Heart left ventricle (tissue), 16 donors: Measurements from ENCODE around the gene VEGFB. TPM values are rescaled to one million over a fixed set of nuclear protein-coding genes. Genes with fewer than 3 reads are reported as not detected.

Experiments
- ATAC-seq, 4 donors: fragments of 200-7000 bp; cut with Tn5 transposase; one replicate each; pipeline ENCODE4 v1.9.1; 2020 to 2022; ENCODE audit warnings: moderate library complexity in 4 of 4, mild to moderate bottlenecking in 3 of 4, moderate number of reproducible peaks in 1 of 4
- DNase-seq, 5 donors: peaks; one replicate each; pipeline ENCODE4 v3.0.0-alpha.2; 2020
- H3K27ac ChIP-seq, 12 donors: fragments of 200-600 bp; sonication (generic) in 4 of 12; one replicate each; pipeline versions ENCODE4 v1.5.0 to v1.8.0; 2016 to 2022; ENCODE audit warnings: mild to moderate bottlenecking in 2 of 12
- H3K27me3 ChIP-seq, 9 donors: fragments of 200-600 bp; sonication (generic) in 2 of 9; one replicate each; pipeline versions ENCODE4 v1.5.1 to v1.8.0; 2016 to 2022; ENCODE audit warnings: mild to moderate bottlenecking in 3 of 9
- H3K36me3 ChIP-seq, 9 donors: fragments of 200-600 bp; sonication (generic) in 2 of 9; one replicate each; pipeline versions ENCODE4 v1.5.0 to v1.8.0; 2018 to 2022; ENCODE audit warnings: mild to moderate bottlenecking in 2 of 9
- H3K4me1 ChIP-seq, 12 donors: fragments of 200-600 bp; sonication (generic) in 4 of 12; one replicate each; pipeline versions ENCODE4 v1.5.0 to v1.8.0; 2016 to 2022; ENCODE audit warnings: mild to moderate bottlenecking in 3 of 12
- H3K4me3 ChIP-seq, 12 donors: fragments of 200-600 bp; sonication (generic) in 4 of 12; one replicate each; pipeline versions ENCODE4 v1.5.0 to v1.8.0; 2017 to 2022; ENCODE audit warnings: mild to moderate bottlenecking in 9 of 12, moderate library complexity in 4 of 12
- H3K9me3 ChIP-seq, 12 donors: fragments of 200-600 bp; sonication (generic) in 4 of 12; one replicate each; pipeline versions ENCODE4 v1.5.0 to v1.8.0; 2016 to 2022; ENCODE audit warnings: mild to moderate bottlenecking in 1 of 12
- POLR2A ChIP-seq, 2 donors: fragments of 450-650 bp; IDR thresholded peaks; one replicate each; pipeline ENCODE4 v1.6.1; 2017; ENCODE audit warnings: antibody characterized with exemption in 2 of 2, mild to moderate bottlenecking in 2 of 2, moderate library complexity in 2 of 2
- WGBS, 4 donors: extraction: QIAGEN DNeasy Blood & Tissue Kit in 2 of 4; methylation state at CpG; one replicate each; pipeline versions ENCODE4 v1.1.5 to v1.1.7; 2013 to 2018; 5-methylcytosine and 5-hydroxymethylcytosine counted together
- intact Hi-C, 10 donors: fragments of 100-400 bp; cut with DNase I; formaldehyde crosslinking; loops; one replicate each; pipeline versions ENCODE4 v1.11.1 to v1.14.2; 2022
- polyA plus RNA-seq, 2 donors: library from polyadenylated mRNA; stranded (reverse); fragments of 200-250 nt; gene quantifications; one replicate each; pipeline ENCODE4 v1.2.3, GENCODE V29; 2013
- total RNA-seq, 9 donors: library from RNA; depleted of rRNA in 2 of 9; stranded (reverse); fragments of >200 nt in 2 of 9; fragmentation: NEBNext Ultra II Directional in 3 of 9; extraction: Animal tissue kit (Norgen Biotek cat#: 25700) in 3 of 9; gene quantifications; one replicate each; pipeline versions ENCODE4 v1.1.0 to v1.2.4, GENCODE V29; 2016 to 2023
- TF ChIP-seq, protein P1 (sequence below), 12 donors: fragments of 200-600 bp; sonication (generic) in 4 of 12; IDR thresholded peaks; one replicate each; pipeline versions ENCODE4 v1.5.0 to v1.8.0; 2018 to 2022; ENCODE audit warnings: antibody characterized with exemption in 12 of 12, mild to moderate bottlenecking in 5 of 12
- donor health status: ischemic (EF 13 %, LVEDD 7.1; RV severe dilation, severe dysfunction).
- donor health status: healthy with polysubstance abuse.
- donor health status: DM: no; HTN: yes; CAD: no.
- donor health status: DM: no; HTN: no; CAD: no.
- donor health status: ischemic (EF 25% LVEDD 6.9; RV normal size, moderate dysfunction).
- donor health status: ischemic (EF 25% LVEDD 5.7; RV mildly dilated, moderate dysfunction).
- donor health status: healthy.
- donor health status: DM: yes; HTN: yes; CAD: no.
- donor health status: ischemic (EF 35%, LVEDD 5.7; RV mildly dilated, moderate dysfunction).
- donor health status: nonischemic (EF 11% LVEDD 7.7; RV severe dilation, severe dysfunction).
- donor health status: DM: yes; HTN: yes; CAD: no.
- donor health status: PGD.
- donor health status: ischemic (EF 29% LVEDD 5.4; RV normal size, mild dysfunction).
- donor health status: nonischemic (EF 23%, LVEDD 6.1; RV moderate dilation, normal function).

Gene VEGFB
- total and polyA plus RNA-seq, 11 donors: 127 to 332 (median 241) TPM

DNA sequence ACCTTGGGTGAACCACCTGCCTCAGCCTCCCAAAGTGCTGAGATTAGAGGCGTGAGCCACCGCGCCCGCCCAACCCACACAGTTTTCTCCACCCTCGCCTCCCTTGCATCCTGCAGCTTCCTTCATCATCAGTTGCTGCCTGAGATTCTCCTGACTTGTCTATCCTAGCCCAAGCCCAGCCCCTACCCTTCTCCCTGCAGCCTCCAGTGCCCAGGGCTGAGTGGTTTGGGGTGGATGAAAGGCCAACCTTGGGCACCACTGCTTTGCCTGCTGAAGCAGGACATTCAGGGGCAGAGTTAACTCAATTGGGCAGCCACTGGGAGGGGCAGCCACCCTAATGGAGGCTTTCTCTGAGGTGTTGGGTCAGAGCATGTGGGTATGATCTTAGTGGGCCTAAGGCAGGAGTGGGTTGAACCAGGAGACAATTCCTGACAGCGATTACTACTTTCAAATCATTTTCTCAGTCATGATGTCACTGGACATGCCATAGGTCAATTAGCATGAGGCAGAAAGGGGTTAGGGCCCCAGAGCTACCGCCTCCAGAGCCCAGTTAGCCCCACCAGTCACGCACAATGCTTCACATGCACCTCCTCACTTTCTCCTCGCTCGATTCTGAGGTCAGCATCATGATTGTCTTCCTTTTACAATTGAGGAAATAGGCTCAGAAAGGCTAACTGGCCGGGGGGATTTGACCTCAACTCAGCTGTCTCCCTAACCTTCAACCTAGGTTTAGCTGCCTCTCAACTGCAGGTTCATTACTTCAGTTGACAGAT lies 5.5 kb downstream of the VEGFB start:
- Histone ChIP-seq H3K4me1 (peaks cover 0 to 69% (median 34%) of the 10 kb centered on the region in 12 donors), H3K4me3 (peak overlapping the region in 11 of 12 donors; percentile 47 to 99 (median 80)), H3K36me3 (peaks cover 0 to 40% (median 30%) of the 10 kb centered on the region in 9 donors), H3K9me3 (no peaks in the 10 kb centered on the region), H3K27ac (peak overlapping the region; percentile 95 to 100 (median 99)), H3K27me3 (no peaks in the 10 kb centered on the region)
- ATAC-seq (no peak), DNase-seq (peak in 1 of 5 donors; percentile 34)
- intact Hi-C loops: loop anchor here in 1 of 10 donors (2.0 kb wide), 1 partner anchor 65 kb away; the partner anchor contains the start of gene ESRRA
- WGBS, 4 donors: 82 to 87% (median 84%) methylated on average over 11 of the region's 11 CpGs
- no peak for TF ChIP-seq POLR2A (IDR thresholded peaks at IDR 0.05)
- TF ChIP-seq, protein P1, sequence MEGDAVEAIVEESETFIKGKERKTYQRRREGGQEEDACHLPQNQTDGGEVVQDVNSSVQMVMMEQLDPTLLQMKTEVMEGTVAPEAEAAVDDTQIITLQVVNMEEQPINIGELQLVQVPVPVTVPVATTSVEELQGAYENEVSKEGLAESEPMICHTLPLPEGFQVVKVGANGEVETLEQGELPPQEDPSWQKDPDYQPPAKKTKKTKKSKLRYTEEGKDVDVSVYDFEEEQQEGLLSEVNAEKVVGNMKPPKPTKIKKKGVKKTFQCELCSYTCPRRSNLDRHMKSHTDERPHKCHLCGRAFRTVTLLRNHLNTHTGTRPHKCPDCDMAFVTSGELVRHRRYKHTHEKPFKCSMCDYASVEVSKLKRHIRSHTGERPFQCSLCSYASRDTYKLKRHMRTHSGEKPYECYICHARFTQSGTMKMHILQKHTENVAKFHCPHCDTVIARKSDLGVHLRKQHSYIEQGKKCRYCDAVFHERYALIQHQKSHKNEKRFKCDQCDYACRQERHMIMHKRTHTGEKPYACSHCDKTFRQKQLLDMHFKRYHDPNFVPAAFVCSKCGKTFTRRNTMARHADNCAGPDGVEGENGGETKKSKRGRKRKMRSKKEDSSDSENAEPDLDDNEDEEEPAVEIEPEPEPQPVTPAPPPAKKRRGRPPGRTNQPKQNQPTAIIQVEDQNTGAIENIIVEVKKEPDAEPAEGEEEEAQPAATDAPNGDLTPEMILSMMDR (IDR thresholded peaks at IDR 0.05): no peak

DNA sequence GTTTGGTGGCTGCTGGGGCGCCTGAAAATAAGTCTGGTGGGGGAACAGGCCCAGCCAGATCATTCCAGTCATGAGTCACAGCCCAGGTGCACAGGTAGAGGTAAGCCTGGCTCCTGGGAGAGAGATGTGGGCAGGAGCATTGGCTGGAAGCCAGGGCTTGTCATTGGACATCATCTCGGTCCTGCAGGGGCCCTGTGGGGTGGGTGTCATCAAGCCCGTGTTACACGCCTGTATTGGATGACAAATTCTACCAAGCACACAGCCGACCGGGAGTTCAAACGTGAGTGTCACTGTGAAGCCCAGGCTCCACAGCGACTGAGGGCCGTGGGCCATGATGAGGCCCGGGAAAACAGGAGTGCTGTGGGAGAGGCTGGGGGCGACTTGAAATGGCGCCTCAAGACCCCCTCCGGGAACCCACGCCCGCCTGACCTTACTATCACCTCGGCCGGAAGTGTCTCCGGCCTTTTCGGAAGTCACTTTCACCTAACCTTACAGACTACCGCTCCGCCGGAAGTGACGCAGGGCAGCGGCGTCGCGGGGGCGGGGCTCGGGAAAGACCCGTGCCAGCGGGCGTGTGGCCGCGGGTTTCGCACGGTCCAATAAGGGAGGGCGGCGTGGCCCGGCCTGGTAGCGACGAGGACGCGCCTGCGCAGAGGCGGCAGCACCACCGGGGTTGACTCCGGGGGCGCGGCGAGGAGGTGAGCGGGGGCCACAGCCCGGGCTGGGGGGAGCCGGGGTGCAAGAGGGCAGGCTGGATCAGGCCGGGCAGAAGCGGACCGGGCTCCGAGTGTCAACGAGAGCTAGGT lies 6.3 kb downstream of the VEGFB start, which contains the start of gene FKBP2:
Gene FKBP2, plus strand, starts transcription at position 661 of the 806 bp plus-strand sequence. CDS start 1,293 bp downstream, outside the sequence.
- Histone ChIP-seq H3K27ac (peak within 1 kb of the TSS; percentile 95 to 100 (median 99)), H3K27me3 (no peaks in the 10 kb centered on the region), H3K4me1 (peaks cover 0 to 67% (median 34%) of the 10 kb centered on the region in 12 donors), H3K9me3 (no peaks in the 10 kb centered on the region), H3K4me3 (peak within 1 kb of the TSS; percentile 65 to 99 (median 80)), H3K36me3 (peaks cover 0 to 40% (median 30%) of the 10 kb centered on the region in 9 donors)
- ATAC-seq (peak; percentile 68 to 78 (median 74)), DNase-seq (peak; percentile 97 to 99 (median 98))
- intact Hi-C loops: loop anchor here in 3 of 10 donors (1.0 to 2.0 kb wide), 3 partner anchors 30 to 64 kb away; partner anchors contain the start of genes BAD (in 1 of the 3) and ESRRA (in 1 of the 3)
- peak; percentile 65 to 91 for TF ChIP-seq POLR2A (IDR thresholded peaks at IDR 0.05)
- TF ChIP-seq, protein P1 (IDR thresholded peaks at IDR 0.05): no peak
- WGBS, 4 donors: 2% methylated on average over 32 to 58 of the region's 58 CpGs

DNA sequence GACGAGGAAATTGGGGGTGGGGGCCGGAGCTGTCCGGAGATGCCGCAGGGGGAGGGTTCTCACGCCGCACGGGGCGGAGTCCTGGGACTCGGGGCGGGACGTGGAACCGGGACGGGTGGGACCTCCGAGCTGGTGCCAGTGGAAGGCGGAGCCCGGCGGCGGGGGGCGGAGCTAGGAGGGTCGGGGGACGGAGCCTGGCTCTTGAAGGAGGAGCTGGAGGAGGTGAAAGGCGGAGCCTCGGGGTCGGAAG lies 6.8 kb downstream of the VEGFB start:
- DNase-seq (peak in 4 of 5 donors; percentile 99 to 100 (median 100)), ATAC-seq (peak; percentile 84 to 93 (median 86))
- H3K36me3 ChIP-seq: peaks cover 0 to 38% (median 28%) of the 10 kb centered on the region in 9 donors
- no peaks in the 10 kb centered on the region for H3K27me3 ChIP-seq
- 0 to 3% (median 1%) methylated on average over 6 to 24 of the region's 24 CpGs for WGBS, 4 donors
- no peaks in the 10 kb centered on the region for H3K9me3 ChIP-seq
- TF ChIP-seq, protein P1 (IDR thresholded peaks at IDR 0.05): no peak
- TF ChIP-seq POLR2A (IDR thresholded peaks at IDR 0.05): no peak
- intact Hi-C loops: loop anchor here in 3 of 10 donors (1.0 to 2.0 kb wide), 3 partner anchors 29 to 64 kb away; partner anchors contain the start of genes BAD (in 1 of the 3) and ESRRA (in 1 of the 3)
- peaks cover 0 to 62% (median 33%) of the 10 kb centered on the region in 12 donors for H3K4me1 ChIP-seq
- H3K4me3 ChIP-seq: peak overlapping the region; percentile 37 to 99 (median 79)
- peak overlapping the region; percentile 95 to 100 (median 99) for H3K27ac ChIP-seq
